RWPE2 (cell line): Measurements from ENCODE around the gene CERK.

Experiments used
- ATAC-seq: fragments of 200-7000 bp; cut with Tn5 transposase; 3 replicates; pipeline ENCODE4 v1.9.1; 2021; ENCODE audit warnings: low read depth
- DNase-seq: peaks from one replicate; pipeline ENCODE4 v3.0.0-alpha.2; 2020; ENCODE audit warnings: low spot score
- H3K27ac ChIP-seq: fragments of 450-650 bp; 2 replicates; pipeline ENCODE4 v1.5.1; 2017; ENCODE audit warnings: mild to moderate bottlenecking; ENCODE audit not compliant: poor library complexity, severe bottlenecking
- H3K27me3 ChIP-seq: fragments of 250-450 bp; sonication (Bioruptor Pico); 2 replicates; pipeline ENCODE4 v1.5.1; 2021; ENCODE audit warnings: mild to moderate bottlenecking, moderate library complexity; ENCODE audit not compliant: insufficient read depth, poor library complexity, severe bottlenecking
- H3K36me3 ChIP-seq: fragments of 250-450 bp; sonication (Bioruptor Pico); 2 replicates; pipeline ENCODE4 v1.5.1; 2020; ENCODE audit warnings: low read depth, mild to moderate bottlenecking, moderate library complexity
- H3K4me1 ChIP-seq: fragments of 250-450 bp; sonication (Bioruptor Pico); 2 replicates; pipeline ENCODE4 v1.5.1; 2021; ENCODE audit warnings: mild to moderate bottlenecking, moderate library complexity; ENCODE audit not compliant: insufficient read depth, poor library complexity, severe bottlenecking
- H3K4me3 ChIP-seq: fragments of 250-450 bp; sonication (Bioruptor Pico); 2 replicates; pipeline ENCODE4 v1.5.1; 2021; ENCODE audit warnings: mild to moderate bottlenecking, moderate library complexity; ENCODE audit not compliant: severe bottlenecking
- H3K9me3 ChIP-seq: fragments of 250-450 bp; sonication (Bioruptor Pico); 2 replicates; pipeline ENCODE4 v1.5.1; 2021; ENCODE audit warnings: mild to moderate bottlenecking, moderate library complexity; ENCODE audit not compliant: severe bottlenecking
- CTCF ChIP-seq: fragments of 450-650 bp; IDR thresholded peaks from one replicate; pipeline ENCODE4 v1.5.1; 2017; ENCODE audit warnings: mild to moderate bottlenecking, moderate library complexity; ENCODE audit not compliant: poor library complexity, severe bottlenecking

Gene CERK

GRCh38 chr22:46758121-46758520, 20.1 kb upstream of the CERK start:
- H3K4me3 ChIP-seq = no peak overlapping the region
- H3K27ac ChIP-seq = no peak overlapping the region
- no peak for TF ChIP-seq CTCF
- ATAC-seq (no peak), DNase-seq (no peak)
- H3K36me3 ChIP-seq = no peaks in the 10 kb centered on the region
- H3K4me1 ChIP-seq = peaks cover 16% of the 10 kb centered on the region
- peaks cover 11% of the 10 kb centered on the region for H3K9me3 ChIP-seq
- no peaks in the 10 kb centered on the region for H3K27me3 ChIP-seq

- TF ChIP-seq CTCF = no peak
- no peak overlapping the region for H3K27ac ChIP-seq
- H3K4me1 ChIP-seq = peaks cover 16% of the 10 kb centered on the region
- DNase-seq = no peak
- no peak overlapping the region for H3K4me3 ChIP-seq
- ATAC-seq = no peak
- no peaks in the 10 kb centered on the region for H3K27me3 ChIP-seq
- H3K9me3 ChIP-seq = peaks cover 11% of the 10 kb centered on the region
- H3K36me3 ChIP-seq = no peaks in the 10 kb centered on the region
These were observed 19.1 kb upstream of the CERK start for GRCh38 chr22:46757104-46757503.

GRCh38 chr22:46756097-46756496, 18.0 kb upstream of the CERK start:
- Histone ChIP-seq H3K36me3 (no peaks in the 10 kb centered on the region), H3K4me3 (no peak overlapping the region), H3K4me1 (peaks cover 11% of the 10 kb centered on the region), H3K27me3 (no peaks in the 10 kb centered on the region), H3K27ac (no peak overlapping the region), H3K9me3 (peaks cover 11% of the 10 kb centered on the region)
- DNase-seq (no peak), ATAC-seq (no peak)
- TF ChIP-seq CTCF = no peak

- DNase-seq = no peak
- no peak overlapping the region for H3K27ac ChIP-seq
These were observed 17.5 kb upstream of the CERK start for GRCh38 chr22:46755525-46755924.

More at GRCh38 chr22:46755525-46755924, 17.5 kb upstream of the CERK start:
- H3K27me3 ChIP-seq = no peaks in the 10 kb centered on the region
- H3K36me3 ChIP-seq = no peaks in the 10 kb centered on the region
- peaks cover 11% of the 10 kb centered on the region for H3K4me1 ChIP-seq
- TF ChIP-seq CTCF = no peak
- H3K4me3 ChIP-seq = no peak overlapping the region
- no peak for ATAC-seq
- H3K9me3 ChIP-seq = peaks cover 11% of the 10 kb centered on the region
